GM12891 (cell line): ENCODE results near the gene PPM1H.

ENCODE experiments used
- PAX5 ChIP-seq: IDR thresholded peaks from 2 replicates; pipeline ENCODE4 v1.6.1; 2011; ENCODE audit warnings: low read length, moderate library complexity, mild to moderate bottlenecking; ENCODE audit not compliant: insufficient read depth, severe bottlenecking
- POLR2A ChIP-seq: IDR thresholded peaks from 2 replicates; pipeline ENCODE4 v1.6.1; 2011; ENCODE audit warnings: low read depth, low read length, control low read depth
- POLR2AphosphoS5 ChIP-seq: IDR thresholded peaks from 2 replicates; pipeline ENCODE4 v1.6.1; 2011; ENCODE audit warnings: low read depth, low read length, control low read depth
- SPI1 ChIP-seq: IDR thresholded peaks from 2 replicates; pipeline ENCODE4 v1.6.1; 2011; ENCODE audit warnings: low read depth, low read length, control low read depth
- TAF1 ChIP-seq: IDR thresholded peaks from 2 replicates; pipeline ENCODE4 v1.6.1; 2011; ENCODE audit warnings: low read depth, low read length, control low read depth

- no peak for TF ChIP-seq POLR2AphosphoS5
- no peak for TF ChIP-seq POLR2A
- TF ChIP-seq PAX5 = no peak
- no peak for TF ChIP-seq TAF1
- no peak for TF ChIP-seq SPI1
Measured at GRCh38 chr12:62817556-62818271, 117.2 kb downstream of the PPM1H start.
